ENCODE results near the gene RAB3B. TPM values are rescaled to one million over a fixed set of nuclear protein-coding genes. Genes with fewer than 3 reads are reported as not detected.

RAB3B gene
- total and polyA plus RNA-seq, 2 donors (not counting 1 experiment from before 2014, with no cell fraction given) = 36.5 to 51.6 TPM

DNA sequence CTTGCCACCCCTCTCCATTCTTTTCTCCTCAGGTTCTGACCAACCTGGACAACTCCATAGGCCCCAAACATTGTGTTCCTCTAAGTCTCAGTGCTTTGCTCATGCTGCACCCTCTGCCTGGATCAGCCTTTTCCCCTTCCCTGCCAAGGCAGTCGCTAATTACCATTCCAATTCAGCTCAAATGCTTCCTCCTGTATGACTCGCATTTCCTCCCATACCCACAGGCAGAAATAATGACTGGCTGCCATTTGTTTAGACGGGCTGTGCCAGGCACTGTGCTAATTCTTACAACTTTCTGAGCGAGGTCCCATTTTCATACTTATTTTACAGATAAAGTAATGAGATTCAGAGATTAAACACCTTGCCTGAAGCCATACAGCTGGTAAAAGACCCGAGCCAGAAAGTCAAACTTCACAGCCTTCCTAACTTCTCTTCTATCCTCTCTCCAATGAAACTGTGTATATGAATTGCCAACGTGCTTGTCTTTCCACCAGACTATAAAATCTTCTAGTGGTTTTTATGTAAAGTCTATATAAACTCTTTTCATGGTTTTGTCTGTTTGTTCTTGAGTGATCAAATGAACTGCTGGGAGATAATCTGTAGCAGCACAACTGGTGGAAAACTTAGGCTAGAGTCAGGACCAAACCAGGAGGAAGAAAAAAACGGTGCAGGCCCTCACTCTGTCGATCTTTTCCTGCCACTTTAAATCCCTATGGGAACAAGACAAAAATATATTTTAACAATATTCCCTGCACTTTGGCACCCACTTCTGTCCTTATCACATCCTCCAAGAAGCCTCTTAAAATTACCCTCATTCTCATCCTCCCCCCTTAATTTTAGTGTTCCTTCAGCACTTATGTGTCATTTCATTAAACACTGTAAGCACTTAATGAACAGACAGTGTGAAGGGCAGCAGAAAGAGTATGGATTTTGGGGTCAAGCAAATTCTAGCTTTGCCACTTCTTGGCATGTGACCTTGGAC lies 33.7 kb downstream of the RAB3B start:
- Histone ChIP-seq H3K27ac (ENCODE audit: insufficient read depth, low read length) (no peak overlapping the region), H3K4me1 (ENCODE audit: control insufficient read depth, extremely low read depth, insufficient read depth, low read length) (peaks cover 11% of the 10 kb centered on the region), H4K20me1 (ENCODE audit: control insufficient read depth, extremely low read depth, insufficient read depth, low read length) (no peaks in the 10 kb centered on the region), H3K4me2 (ENCODE audit: extremely low read depth, insufficient read depth, low read length) (no peak overlapping the region), H2AFZ (ENCODE audit: low read length) (no peak overlapping the region), H3K36me3 (ENCODE audit: control insufficient read depth, insufficient read depth, low read length) (peaks cover 5% of the 10 kb centered on the region), H3K79me2 (ENCODE audit: control insufficient read depth, insufficient read depth, low read length) (peaks cover 7% of the 10 kb centered on the region), H3K9me3 (ENCODE audit: control insufficient read depth, insufficient read depth, low read depth, low read length) (no peaks in the 10 kb centered on the region), H3K4me3 (replicated peaks in 1 of 4; ENCODE audit: control extremely low read depth in 1 of 4, insufficient read depth in 1 of 4, low read depth in 3 of 4, low read length in 4 of 4) (no peak overlapping the region), H3K27me3 (ENCODE audit: control insufficient read depth, insufficient read depth, low read length) (no peaks in the 10 kb centered on the region), H3K9ac (ENCODE audit: insufficient read depth, low read length) (no peak overlapping the region)
- peak; percentile 15 to 52 for DNase-seq (ENCODE audit: low read depth in 2 of 2)
- TF ChIP-seq CTCF (conservative IDR thresholded peaks at IDR 0.05 in 1 of 2, IDR thresholded peaks at IDR 0.05 in 1 of 2; ENCODE audit: low read depth in 1 of 2, low read length in 2 of 2) = no peak
- no peak for TF ChIP-seq EZH2 (IDR thresholded peaks at IDR 0.05; ENCODE audit: low read length, missing control alignments)

DNA sequence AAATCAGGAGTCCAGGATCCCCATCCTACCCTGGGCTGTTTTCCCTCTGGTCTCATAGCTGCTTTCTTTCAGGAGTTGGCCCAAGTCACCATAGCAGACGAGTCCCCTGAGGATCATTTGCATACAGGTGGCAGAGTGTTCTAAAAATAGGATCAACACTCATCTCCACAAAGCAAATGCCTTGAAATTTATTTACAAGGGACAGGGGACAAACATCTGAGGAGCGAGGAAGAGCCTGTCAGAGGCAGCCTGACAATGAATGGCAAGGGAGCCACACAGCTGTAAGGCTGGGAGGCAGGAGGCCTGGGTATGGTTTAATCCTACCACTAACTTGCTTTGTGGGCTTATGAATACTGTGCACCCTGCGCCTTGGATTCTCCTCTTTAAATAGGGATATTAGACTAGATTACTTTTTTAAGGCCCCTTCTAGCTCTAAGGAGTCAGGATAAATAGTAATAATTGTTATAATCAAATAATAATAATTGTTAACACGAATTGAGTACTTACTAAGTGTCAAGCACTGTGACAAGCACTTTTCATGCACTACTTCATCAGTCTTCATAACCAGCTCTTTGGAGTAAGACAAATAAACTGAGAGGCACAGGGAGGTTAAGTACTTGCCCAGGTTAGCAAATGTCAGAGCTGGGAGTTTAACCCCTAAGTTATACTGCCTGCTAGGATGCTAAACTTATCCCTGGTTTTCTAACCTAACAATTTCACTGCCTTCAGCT lies 34.5 kb downstream of the RAB3B start:
- Histone ChIP-seq H3K4me1 (ENCODE audit: control insufficient read depth, extremely low read depth, insufficient read depth, low read length) (peaks cover 11% of the 10 kb centered on the region), H3K79me2 (ENCODE audit: control insufficient read depth, insufficient read depth, low read length) (peaks cover 8% of the 10 kb centered on the region), H3K9me3 (ENCODE audit: control insufficient read depth, insufficient read depth, low read depth, low read length) (no peaks in the 10 kb centered on the region), H2AFZ (ENCODE audit: low read length) (no peak overlapping the region), H3K27me3 (ENCODE audit: control insufficient read depth, insufficient read depth, low read length) (no peaks in the 10 kb centered on the region), H3K27ac (ENCODE audit: insufficient read depth, low read length) (peak overlapping the region; percentile 2), H4K20me1 (ENCODE audit: control insufficient read depth, extremely low read depth, insufficient read depth, low read length) (no peaks in the 10 kb centered on the region), H3K4me3 (replicated peaks in 1 of 4; ENCODE audit: control extremely low read depth in 1 of 4, insufficient read depth in 1 of 4, low read depth in 3 of 4, low read length in 4 of 4) (no peak overlapping the region), H3K4me2 (ENCODE audit: extremely low read depth, insufficient read depth, low read length) (no peak overlapping the region), H3K9ac (ENCODE audit: insufficient read depth, low read length) (no peak overlapping the region), H3K36me3 (ENCODE audit: control insufficient read depth, insufficient read depth, low read length) (peaks cover 5% of the 10 kb centered on the region)
- TF ChIP-seq CTCF (conservative IDR thresholded peaks at IDR 0.05 in 1 of 2, IDR thresholded peaks at IDR 0.05 in 1 of 2; ENCODE audit: low read depth in 1 of 2, low read length in 2 of 2) (no peak), EZH2 (IDR thresholded peaks at IDR 0.05; ENCODE audit: low read length, missing control alignments) (no peak)
- no peak for DNase-seq (ENCODE audit: low read depth in 2 of 2)

DNA sequence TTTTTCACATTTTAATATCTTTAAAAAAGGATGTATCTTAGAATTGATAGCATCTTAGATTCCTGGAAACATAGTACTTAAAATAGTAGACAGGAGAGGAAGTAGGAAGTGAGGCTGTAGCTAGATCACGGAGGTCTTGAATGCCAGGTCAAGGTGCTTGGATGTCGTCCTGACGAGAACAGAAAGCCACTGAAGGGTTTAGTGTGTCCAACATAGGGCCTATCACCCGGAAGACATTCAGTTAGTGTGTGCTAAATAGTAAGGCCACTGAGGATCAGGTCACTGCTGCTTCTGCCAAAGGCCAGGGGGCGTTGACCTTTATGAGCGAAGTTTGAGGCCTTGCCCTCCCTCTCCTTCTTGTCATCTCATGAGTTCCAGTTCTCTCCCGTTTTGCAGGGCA lies 35.7 kb downstream of the RAB3B start:
- H3K4me3 ChIP-seq (replicated peaks in 1 of 4; ENCODE audit: control extremely low read depth in 1 of 4, insufficient read depth in 1 of 4, low read depth in 3 of 4, low read length in 4 of 4) = no peak overlapping the region
- H3K4me2 ChIP-seq (ENCODE audit: extremely low read depth, insufficient read depth, low read length) = no peak overlapping the region
- no peak overlapping the region for H3K9ac ChIP-seq (ENCODE audit: insufficient read depth, low read length)
- DNase-seq (ENCODE audit: low read depth in 2 of 2) = no peak
- H3K9me3 ChIP-seq (ENCODE audit: control insufficient read depth, insufficient read depth, low read depth, low read length) = no peaks in the 10 kb centered on the region
- TF ChIP-seq EZH2 (IDR thresholded peaks at IDR 0.05; ENCODE audit: low read length, missing control alignments) = no peak
- TF ChIP-seq CTCF (conservative IDR thresholded peaks at IDR 0.05 in 1 of 2, IDR thresholded peaks at IDR 0.05 in 1 of 2; ENCODE audit: low read depth in 1 of 2, low read length in 2 of 2) = no peak
- no peak overlapping the region for H2AFZ ChIP-seq (ENCODE audit: low read length)
- no peaks in the 10 kb centered on the region for H3K27me3 ChIP-seq (ENCODE audit: control insufficient read depth, insufficient read depth, low read length)
- no peak overlapping the region for H3K27ac ChIP-seq (ENCODE audit: insufficient read depth, low read length)
- H3K36me3 ChIP-seq (ENCODE audit: control insufficient read depth, insufficient read depth, low read length) = peaks cover 5% of the 10 kb centered on the region
- H4K20me1 ChIP-seq (ENCODE audit: control insufficient read depth, extremely low read depth, insufficient read depth, low read length) = no peaks in the 10 kb centered on the region
- H3K4me1 ChIP-seq (ENCODE audit: control insufficient read depth, extremely low read depth, insufficient read depth, low read length) = peaks cover 11% of the 10 kb centered on the region
- H3K79me2 ChIP-seq (ENCODE audit: control insufficient read depth, insufficient read depth, low read length) = peaks cover 8% of the 10 kb centered on the region
